PC-3 (cell line): ENCODE results near the gene RASL10A.

Experiments
- CTCF ChIP-seq: fragments of 300-600 bp; sonication (generic); conservative IDR thresholded peaks from 2 replicates; pipeline ENCODE4 v1.5.1; 2017; ENCODE audit warnings: antibody characterized with exemption, low read depth, mild to moderate bottlenecking, low read length
- EZH2 ChIP-seq: fragments of 300-600 bp; sonication (generic); IDR thresholded peaks from one replicate; pipeline ENCODE4 v1.6.1; 2017; ENCODE audit warnings: antibody characterized with exemption, mild to moderate bottlenecking, low read length; ENCODE audit not compliant: unreplicated experiment
- EZH2phosphoT487 ChIP-seq: fragments of 300-600 bp; sonication (generic); IDR thresholded peaks from 2 replicates; pipeline ENCODE4 v1.6.1; 2018; ENCODE audit warnings: mild to moderate bottlenecking, antibody characterized with exemption, low read length, borderline replicate concordance

- TF ChIP-seq EZH2 (no peak), CTCF (no peak), EZH2phosphoT487 (no peak)
Observed at GRCh38 chr22:29344137-29344536, 28.6 kb upstream of the RASL10A start.
